NCI-H460 (cell line): ENCODE measurements around the gene C3. TPM values are rescaled to one million over a fixed set of nuclear protein-coding genes. Genes with fewer than 3 reads are reported as not detected.
"Not testable (repeated sequence)": the region's sequence is repeated elsewhere in the genome, so short reads cannot be mapped to it uniquely, and the experiment has no call there.

Source experiments
- DNase-seq: peaks from one replicate; pipeline ENCODE4 v3.0.0-alpha.2; 2016; ENCODE audit warnings: low read depth; ENCODE audit errors: extremely low read depth
- polyA plus RNA-seq: library from polyadenylated mRNA; depleted of rRNA; stranded (reverse); fragments of >200 nt; gene quantifications from 2 replicates; pipeline ENCODE4 v1.2.3, GENCODE V29; 2014; cell fraction: nucleus; rRNA removed
- total RNA-seq: library from RNA; depleted of rRNA; stranded (reverse); fragments of >200 nt; shearing (Covaris generic); gene quantifications from 2 replicates; pipeline ENCODE4 v1.2.3, GENCODE V29; 2014; rRNA removed

Gene C3
- 3.3 and 3.5 TPM in 2 replicates for total RNA-seq
- 4.2 and 18.1 TPM in 2 replicates for polyA plus RNA-seq

DNA sequence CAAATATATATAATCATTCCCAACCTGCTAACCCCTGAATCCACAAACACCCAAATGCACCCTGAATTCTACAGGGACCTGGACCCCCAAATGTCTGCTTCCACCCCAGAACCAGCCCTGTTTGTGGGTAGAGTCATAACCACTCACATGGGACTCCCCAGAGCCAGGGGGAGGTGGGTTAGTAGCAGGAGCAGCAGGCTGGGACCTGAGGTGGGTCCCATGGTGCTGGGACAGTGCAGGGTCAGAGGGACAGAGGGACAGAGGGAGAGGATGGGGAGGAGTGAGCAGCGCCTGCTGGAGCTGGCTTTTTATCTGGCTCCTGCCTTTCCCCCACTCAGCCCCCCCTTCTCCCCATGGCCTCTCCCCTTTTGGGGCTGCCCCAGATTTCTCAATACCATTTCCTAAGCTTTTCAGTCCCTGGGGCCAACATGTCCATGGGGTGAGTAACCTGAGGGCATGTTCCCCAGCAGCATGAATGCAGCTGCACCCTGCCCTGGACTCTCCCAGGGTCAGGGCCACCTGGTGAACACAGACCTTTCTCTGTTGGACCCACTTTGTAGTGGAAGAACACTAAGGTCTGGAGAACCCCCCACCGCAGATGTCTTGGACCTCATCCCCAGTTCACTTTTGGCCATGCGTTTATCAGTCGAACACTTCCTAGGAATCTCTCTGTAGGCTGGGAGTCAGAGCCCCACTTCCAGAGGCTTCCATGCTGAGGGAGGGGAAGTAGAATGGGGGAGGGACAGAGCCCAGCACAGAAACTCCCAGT lies at the start of gene C3:
TSS of gene C3 (minus strand) at position 282 of the 769 bp plus-strand sequence. CDS start at position 221, 61 bp downstream.
- no peak for DNase-seq

DNA sequence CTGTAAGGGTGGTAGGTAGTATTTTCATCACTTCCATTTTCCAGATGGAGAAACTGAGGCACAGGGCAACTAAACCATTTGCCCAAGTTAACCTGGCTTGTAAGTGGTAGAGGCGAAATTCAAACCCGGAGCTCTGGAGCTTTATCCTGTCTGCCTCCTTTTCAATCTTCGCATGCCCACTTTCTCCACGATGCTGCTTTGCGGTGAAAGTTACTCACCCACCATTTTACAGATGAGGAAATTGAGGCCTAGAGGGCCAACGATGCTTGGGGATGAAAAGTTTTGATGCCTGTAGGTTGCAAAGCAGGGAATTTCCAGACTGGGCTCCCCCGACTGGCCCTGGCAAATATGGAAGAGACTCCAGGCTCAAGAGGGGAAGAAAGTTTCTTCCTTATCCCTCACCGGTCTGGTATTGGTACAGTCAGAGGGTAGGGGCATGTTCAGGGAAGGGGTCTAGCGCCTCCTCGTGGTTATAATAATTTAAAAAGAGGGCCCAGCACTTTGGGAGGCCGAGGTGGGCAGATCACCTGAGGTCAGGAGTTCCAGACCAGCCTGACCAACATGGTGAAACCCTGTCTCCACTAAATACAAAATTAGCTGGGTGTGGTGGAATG lies 48.7 kb upstream of the C3 start:
- DNase-seq = no peak

DNA sequence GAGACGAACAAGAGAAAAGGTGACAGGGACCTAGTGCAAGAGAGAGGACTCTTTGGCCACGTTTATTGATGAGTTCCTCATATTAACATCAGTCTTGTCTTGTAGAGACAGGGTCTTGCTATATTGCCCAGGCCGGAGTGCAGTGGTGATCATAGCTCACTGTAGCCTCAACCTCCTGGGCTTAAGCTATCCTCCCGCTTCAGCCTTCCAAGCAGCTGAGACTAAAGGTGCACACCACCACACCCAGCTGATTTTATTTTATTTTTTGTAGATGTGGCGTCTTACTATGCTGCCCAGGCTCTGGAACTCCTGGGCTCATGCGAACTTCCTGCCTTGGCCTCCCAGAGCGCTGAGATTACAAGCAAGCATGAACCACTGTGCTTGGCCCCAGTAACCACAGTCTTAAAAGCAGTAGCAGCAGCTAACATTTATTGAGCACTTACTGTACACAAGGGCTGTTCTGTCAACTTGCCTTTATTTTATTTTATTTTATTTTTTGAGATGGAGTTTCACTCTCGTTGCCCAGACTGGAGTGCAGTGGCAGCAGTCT lies 47.9 kb upstream of the C3 start:
- no peak for DNase-seq

DNA sequence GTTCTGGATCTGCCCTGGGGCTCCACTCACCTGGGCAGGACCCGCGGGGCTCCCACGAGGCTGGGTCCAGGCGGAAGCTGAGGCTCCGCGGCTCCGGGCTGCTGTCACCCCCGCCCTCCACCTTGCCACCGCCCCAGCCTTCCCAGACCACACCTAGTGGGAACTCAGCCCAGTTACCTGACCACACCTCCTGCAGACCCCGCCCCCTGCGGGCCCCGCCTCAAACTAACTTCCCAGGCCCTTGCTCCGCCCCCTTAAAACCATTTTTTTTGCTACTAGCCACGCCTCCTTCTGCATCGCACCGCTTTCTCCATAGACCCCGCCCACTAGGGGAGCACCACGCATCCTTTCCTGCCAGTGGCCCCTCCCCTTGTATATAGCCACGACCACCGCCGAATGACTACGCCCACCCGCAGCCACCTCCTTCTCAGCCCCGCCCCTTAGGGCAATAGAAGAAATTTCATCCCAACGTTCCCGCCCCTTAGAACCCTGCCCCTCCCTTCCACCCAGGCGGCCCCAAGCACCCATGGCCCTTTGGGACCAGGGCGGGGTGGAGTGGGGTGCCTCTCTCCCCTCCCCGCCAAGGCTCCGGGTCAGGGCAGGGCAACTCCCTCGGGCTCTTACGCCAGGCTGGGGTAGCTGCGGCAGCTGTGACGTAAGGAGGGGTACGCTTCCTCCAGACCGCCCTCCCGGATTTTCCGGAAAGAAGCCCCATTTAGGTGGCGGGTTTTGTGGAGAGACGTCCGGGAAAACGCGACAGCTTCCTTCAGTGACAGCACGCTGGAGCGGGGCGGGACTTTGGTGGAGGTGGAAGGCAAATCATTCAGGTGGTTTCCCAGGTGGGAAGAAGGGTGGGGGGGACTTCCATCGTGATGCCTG lies 47.1 kb upstream of the C3 start, which contains the start of gene SH2D3A:
TSS of gene SH2D3A (minus strand) at position 79 of the 879 bp plus-strand sequence. CDS start 3,687 bp downstream, outside the sequence.
- peak; percentile 86 for DNase-seq

DNA sequence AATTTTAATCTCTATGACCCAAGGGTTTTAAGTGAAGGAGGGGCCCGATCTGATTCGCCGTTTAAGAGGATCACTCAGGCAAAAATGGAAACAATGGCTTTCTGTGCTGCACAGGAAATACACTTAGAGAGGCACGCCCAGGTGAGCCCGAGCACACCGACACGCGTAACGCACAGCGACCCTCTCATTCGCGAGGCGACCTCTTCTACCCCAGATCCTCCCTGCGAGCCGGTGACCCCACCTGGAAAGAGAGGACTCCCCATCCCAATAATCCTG lies 46.6 kb upstream of the C3 start:
- DNase-seq = no peak

DNA sequence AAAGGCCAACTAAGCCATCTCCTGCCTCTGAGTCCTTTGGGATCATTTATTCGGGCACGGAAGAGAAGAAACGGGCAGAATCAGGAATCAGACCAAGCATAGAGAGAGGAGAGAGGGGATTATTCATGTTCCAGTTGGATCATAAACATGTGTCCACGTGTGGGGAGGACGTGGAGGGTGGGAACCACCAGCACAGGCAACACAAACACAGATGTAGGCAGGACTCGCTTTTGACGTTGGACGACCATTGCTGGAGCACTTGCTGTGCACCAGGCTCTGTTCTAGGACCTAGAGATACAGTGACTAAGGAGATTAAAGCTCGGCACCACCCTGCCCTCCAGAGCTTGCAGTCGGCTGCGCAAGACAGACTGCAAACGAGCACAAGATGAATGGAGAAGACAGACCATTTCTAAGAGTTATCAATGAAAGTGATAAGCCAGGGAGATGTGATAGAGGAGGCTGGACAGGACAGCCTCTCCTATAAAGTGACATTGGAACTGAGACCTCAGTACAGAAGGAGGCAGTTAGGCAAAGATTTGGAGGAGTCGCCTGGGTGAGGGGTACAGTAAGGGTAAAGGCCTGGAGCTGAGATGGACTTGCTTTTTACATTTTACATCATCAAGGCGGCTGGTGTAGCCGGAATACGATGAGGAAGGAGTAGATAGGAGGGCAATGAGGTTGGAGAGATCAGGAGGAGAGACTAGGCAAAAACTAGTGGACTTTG lies 46.1 kb upstream of the C3 start:
- no peak for DNase-seq

DNA sequence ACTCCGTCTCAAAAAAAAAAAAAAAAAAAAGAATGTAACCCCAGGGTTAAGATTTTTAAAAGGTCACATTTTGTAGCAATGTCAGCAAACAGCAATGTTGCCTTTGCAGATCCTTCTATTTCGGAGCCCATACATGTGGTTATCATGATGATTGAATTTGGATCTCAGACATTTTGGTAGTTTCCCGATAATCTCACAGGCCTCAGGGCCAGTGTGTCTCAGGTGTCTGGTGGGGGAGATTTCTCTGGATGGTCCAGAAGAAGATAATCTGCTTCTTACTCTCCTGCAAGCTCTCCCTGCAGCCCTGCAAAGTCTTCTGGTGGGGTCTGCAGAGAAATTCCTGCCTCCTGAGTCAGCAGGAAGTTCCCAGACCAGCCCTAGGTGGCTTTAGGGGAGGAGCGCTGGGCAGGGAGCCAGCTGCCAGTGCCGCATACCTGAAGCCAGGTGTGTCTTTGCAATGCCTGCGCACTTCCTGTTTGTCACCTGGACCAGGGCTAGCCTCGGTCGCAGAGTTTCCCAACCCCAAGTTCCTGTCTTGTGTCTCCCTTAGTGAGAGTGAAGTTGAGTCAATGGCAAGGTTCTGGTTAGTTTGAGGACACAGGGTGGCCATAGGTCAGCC lies 45.4 kb upstream of the C3 start:
- no peak for DNase-seq

DNA sequence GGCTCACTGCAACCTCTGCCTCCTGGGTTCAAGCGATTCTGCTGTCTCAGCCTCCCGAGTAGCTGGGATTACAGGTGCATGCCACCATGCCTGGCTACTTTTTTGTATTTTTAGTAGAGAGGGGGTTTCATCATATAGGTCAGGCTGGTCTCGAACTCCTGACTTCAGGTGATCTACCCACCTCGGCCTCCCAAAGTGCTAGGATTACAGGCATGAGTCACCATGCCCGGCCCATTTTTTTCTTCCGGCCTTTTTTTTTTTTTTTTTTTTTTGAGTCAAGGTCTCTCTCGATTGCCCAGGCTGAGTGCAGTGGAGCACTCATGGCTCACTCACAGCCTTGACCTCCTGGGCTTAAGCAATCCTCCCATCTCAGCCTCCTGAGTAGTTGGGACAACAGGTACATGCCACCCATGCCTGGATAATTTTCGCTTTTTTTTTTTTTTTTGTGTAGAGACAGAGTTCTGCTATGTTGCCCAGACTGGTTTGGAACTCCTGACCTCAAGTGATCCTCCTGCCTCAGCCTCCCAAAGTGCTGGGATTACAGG lies 41.9 kb upstream of the C3 start:
- not testable (repeated sequence) for DNase-seq

DNA sequence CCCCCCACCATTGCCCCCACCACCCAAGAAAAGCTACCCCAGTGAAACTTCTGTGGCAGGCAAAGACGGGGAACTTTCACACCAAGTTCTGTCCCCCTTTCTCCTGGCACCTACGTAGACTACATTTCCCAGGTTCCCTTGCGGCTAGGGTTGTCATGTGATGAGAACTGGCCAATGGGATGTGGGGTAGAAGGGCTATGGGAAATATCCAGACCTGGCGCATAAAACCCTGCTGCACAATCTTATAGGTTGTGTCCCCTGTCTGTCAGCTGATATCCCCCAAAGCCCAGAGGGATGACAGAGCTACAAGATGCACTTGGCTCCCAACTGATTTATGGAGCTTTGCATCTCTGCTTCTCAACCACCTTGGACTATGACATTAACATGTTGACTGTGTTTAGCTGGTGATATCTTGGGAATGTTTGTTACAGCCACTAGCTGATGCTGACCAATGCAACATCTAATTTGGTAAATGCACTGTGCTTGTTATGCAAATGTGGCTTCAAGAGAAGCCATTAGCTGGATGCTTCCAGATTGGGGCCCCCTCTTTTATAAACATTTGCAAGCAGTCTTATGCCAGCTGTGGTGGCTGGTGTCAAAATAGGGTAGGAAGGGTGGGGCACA lies 40.7 kb upstream of the C3 start:
- no peak for DNase-seq

DNA sequence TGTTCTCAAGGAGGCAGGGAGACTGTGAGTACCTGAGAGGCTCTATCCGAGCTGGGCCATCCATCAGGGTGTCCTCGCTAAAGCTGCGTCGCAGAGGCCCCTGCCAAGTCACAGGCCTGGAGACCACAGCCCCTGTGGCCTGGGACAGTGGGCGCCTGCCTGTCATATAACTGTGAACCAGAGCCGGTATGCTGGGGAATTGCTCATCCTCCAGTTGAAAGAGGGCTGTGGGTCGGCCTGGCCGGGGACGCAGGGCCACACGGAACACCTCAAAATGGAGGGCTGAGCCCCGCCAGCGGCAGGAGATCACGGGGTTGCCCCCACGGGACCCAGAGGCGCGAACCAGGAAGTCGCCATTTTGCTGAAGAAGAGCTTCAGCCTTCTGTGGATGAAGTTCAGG lies 40.2 kb upstream of the C3 start:
- no peak for DNase-seq

DNA sequence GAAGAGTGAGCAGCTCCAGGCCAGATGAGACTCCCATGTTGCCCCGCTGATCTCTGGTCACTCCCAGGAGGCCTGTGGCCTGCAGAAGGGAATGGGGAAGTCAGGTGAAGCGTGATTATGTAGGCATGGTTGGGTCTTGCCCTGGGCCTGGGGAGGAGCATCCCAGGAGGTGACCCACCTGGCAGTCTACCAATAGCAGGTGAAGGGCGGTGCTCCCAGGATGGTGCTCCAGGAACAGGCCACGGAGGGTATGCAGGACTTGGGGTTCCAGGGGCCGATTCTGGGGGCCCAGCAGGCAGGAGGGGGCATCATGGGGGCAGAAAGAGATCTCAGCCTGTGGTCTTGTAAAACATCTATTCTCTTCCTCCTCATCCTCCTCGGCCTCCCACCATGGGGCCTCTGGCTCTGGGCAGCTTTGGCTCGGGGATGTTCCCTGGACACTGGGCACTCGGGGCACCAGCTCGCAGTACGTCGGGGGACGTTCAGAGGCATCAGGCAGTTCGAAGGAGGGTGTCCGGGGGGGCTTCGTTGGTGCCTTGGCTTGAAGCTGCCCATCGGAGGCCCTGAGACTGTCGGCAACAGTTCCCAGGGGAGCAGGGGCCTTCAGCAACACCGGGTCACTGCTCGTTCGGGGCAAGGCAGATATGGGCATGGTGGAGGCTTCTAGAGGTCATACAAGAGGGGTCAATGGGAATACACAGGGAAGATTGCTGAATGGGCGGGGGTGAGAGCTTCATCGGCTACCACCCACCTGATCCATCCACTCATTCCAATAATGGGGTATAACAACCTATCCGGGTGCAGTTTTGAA lies 34.4 kb upstream of the C3 start:
- no peak for DNase-seq

DNA sequence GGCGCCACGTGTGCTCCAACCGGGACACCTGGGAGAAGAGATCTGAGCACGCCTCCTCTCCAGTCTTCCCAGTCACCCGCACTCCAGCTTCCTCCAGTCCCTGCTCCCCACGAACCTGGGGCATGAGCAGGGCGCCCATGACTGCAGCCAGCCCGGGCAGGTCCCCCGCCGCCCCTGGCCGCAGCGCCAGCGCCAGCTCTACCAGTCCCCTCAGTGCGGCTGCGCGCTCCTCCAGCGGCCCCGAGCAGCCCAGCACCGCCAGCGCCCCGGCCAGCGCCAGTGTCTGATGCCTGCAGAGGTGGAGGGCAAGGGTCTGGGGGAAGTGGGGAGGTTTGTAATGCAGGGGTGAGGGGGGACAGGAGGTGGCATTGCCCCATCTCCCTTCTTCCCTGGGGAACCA lies 33.7 kb upstream of the C3 start:
- DNase-seq = no peak

DNA sequence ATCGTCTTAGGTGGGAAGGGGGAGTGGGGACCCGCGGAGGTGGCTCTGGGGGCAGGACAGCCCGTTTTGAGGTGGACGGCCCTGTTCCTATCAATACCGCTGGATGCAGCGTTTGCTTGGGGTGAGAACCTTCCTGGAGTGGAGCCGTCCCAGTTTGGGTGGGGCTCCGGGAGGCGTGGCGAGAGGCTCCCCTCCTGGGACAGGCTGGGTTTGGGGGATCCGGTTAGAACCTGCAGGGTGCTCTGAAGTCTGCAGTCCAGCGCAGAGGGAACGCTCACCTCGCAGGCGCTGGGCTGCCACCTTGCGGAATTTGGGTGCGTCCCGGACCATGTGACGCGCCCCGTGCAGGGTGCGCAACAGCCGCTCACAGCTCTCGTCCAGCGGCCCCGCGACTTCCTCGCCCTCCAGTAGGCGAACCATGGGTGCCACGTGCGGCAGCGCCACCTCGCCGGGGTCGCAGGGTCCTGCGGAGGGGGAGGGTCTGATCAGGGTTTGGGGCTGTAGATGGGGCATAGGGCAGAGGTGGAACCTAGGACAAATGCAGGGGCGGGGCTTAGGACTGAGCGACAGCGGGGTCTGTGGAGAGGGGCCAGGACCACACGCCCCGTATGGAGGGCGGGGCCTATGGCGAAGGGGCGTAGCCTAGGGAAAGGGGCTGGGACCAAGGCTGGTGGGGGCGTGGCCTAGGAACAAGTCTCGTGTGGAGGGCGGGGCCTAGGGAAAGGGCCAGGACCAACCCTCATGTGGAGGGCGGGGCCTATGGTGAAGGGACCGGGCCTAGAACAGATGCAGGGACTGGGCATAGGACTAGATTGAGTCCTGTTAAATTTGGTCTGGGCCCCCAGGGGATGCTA lies 33.0 kb upstream of the C3 start:
- no peak for DNase-seq

DNA sequence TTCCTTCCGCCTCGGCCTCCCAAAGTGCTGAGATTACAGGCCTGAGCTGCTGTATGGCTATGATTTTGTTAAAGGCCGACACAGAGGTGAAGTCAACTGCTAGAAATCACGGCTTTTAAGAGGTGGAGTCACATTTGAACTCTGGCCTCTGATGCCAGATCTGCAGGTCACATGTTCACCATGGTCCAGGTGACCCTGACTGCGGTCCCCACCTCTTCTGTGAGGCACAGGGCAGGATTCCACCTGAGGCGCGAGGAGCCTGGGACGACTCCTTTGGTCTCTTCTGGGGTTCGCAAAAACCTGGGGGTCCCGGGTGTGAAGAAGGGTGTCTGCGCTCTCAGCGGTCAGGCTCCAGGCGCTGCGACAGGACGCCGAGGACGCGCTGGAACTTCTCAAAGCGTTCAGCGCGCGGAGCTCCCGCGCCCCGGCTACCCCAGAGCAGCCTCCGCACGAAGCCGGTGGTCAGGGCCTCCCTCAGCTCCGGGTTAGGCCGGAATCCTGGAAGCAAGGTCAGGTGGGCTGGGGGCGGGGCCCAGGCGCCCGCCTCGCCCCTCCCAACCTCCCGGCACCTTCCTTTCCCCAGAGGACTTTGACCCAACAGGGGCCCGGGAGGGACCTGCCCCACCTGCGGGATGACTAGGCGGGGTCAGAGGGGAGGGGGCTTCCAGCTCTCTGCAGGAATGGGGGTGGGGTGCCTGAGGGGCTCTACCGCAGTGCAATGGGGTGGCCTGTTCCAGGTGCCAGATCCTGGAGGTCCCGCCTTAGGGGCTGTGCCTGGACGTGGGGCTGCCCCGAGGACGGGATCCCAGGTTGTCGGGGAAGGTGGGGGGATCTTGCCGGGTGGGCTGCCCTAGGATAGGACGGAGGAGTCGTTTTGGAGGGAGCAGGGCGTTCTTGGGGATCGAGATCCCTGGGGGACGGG lies 32.1 kb upstream of the C3 start:
- no peak for DNase-seq

DNA sequence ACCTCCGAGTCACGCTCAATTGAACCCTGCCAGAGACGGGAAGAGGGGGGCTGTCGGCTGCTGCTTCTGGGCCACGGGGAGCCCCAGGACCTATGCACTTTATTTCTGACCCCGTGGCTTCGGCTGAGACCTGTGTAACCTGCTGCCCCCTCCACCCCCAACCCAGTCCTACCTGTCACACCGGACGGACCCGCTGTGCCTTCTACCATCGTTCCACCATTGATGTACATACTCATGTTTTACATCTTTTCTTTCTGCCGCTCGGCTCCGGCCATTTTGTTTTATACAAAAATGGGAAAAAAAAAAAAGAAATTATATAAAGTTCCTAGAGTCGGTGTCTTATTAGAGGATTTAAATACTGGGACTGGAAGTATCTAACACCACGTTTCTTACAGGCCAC lies 30.7 kb upstream of the C3 start:
- no peak for DNase-seq

DNA sequence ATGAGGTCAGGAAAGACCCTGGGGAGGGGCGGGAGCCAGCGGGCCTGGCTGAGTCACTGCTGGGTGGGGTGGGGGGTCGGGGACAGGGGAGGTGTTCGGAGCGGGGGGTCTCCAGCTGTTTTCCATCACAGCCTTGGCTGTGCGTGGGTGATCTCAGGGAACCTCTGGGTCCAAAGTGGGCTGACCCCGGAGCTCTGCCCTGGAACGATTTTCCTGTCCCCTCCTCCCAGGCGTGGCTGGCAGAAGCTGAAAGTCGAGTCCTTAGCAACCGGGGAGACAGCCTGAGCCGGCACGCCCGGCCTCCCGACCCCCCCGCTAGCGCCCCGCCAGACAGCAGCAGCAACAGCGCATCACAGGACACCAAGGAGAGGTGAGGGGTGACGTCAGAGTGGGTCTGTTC lies 29.6 kb upstream of the C3 start:
- no peak for DNase-seq
